CD4-positive, alpha-beta T cell treated with Interleukin-1 beta for 1 hour (primary cell): ENCODE data around the gene ERFE.
"Not testable (repeated sequence)": the region's sequence is repeated elsewhere in the genome, so short reads cannot be mapped to it uniquely, and the experiment has no call there.

ENCODE experiments used
- DNase-seq, 2 donors: peaks; one replicate each; pipeline ENCODE4 v3.0.0-alpha.2; 2020 to 2022

Gene ERFE

DNA sequence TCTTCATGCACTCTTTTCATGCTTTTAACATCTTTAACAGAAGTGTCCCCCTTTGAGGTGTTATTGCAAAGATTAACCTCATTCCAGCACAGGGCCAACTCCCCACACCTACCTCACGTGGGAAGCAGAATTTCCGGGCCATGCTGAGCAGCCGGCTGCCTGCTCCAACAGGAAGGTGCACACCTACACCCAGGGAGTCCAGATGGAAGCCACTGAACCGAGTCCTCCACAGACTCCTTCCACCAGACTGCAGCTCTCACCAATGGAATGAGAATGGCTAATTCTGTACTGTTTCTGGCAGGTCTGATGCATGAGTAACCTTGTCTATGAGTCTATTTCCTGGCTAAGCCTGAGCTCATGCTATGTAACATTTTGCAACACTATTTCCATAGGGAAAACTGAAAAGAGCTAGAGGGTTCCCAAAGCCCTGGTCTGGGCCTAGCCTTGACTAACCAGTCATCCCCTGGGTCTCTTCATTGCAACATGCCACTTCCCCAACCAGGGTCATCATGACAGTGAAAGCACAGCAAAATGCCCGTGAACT lies 11.0 kb downstream of the ERFE start:
- DNase-seq: no peak

DNA sequence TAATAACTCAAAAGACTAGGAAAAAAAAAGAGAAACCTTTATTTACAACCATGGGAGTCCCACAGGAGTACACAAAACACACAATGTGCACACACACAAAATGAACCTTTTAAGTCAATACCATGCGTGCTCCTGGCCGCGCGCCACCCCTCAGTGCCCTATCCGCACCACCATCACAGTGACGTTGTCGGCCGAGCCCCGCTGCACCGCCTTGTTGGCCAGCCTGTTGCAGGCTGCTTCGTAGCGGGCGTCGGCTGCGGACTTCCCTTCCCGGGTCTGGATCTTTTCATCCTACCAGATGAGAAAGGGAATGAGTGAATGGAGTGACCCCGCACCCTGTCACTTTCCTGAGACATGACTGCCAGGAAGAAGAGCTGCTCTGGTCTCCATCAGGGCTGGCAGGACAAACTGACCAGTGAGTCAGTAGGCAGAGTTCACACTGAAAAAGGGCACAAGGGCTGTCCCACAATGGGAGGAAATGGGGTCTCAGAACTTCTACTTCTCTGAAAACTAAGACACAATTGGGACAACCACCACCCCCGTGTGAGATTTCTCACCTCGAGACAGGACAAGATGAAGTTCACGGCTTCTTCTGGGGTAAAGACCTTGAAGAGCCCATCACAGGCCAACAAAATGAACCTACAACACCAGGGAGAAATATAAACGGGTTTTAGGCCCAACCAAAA lies 11.8 kb downstream of the ERFE start:
- DNase-seq: no peak

DNA sequence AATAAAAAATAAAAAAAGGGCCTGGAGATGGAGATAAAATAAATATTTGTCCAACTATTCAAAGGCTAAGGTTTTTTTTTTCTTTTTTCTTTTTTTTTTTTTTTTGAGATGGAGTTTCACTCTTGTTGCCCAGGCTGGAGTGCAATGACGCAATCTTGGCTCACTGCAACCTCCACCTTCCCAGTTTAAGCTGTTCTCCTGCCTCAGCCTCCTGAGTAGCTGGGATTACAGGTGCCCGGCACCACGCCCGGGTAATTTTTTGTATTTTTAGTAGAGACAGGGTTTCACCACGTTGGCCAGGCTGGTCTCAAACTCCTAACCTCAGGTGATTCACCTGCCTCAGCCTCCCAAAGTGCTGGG lies 12.3 kb downstream of the ERFE start:
- not testable (repeated sequence) for DNase-seq

DNA sequence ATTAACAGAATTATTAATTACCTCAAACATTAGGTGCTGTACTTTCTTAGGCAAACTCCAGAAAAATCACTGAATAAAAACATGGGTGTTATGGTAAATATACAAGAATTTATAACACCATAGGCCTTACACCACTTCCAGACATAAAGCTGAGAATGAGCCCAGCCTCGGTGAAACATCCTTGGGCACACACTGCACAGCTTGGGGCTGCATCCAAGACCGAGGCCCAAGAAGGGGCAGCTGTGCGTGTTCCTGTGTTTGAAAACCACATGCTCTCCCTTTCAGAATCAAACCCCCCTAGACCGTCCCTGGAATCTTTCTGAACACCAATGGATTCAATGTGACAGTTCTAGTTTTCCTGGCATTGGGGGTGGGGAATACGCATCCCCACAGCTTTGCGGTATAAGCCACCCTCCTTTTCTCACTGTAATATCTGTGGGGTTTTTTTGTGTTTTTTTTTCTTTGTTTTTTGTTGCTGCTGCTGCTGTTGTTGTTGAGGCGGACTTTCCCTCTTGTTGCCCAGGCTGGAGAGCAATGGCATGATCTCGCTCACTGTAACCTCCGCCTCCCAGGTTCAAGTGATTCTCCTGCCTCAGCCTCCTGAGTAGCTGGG lies 12.9 kb downstream of the ERFE start:
- no peak for DNase-seq

DNA sequence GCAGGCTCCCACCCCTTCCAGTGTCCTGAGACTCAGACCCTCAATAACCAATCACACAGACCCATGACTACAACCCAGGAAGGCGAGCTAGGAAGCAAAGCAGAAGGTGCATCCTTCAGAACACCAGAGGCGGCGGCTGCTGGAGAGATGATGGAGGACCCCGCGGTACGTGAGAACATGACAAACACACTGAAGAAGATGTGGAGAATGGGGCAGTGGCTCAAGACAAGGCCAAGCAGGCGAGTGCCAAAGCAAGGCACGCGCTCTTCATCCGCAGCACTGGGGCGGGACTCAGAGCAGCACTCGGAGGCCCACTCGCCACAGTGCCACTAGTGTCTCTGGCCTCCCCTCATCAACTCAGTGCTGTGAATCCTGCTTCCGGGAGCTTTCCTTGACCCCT lies 13.7 kb downstream of the ERFE start:
- no peak for DNase-seq

DNA sequence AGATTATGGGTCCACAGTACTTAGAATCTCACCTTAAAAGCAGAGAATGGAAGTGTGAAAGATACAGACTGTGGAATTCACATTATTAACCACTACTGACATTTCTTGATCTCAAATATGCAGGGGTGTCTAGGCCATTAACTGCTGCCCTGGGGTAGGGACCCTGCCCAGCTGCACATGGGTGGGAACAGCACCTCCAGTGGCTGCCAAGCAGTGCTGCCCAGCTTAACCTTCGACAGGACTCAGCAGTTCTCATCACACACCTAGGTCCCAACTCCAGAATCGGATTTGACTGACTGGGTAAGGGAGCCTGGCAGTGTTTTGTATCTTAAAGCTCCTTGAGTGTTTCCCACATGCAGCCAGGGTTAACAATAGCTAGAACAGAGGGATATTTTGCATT lies 14.9 kb downstream of the ERFE start:
- DNase-seq: no peak

DNA sequence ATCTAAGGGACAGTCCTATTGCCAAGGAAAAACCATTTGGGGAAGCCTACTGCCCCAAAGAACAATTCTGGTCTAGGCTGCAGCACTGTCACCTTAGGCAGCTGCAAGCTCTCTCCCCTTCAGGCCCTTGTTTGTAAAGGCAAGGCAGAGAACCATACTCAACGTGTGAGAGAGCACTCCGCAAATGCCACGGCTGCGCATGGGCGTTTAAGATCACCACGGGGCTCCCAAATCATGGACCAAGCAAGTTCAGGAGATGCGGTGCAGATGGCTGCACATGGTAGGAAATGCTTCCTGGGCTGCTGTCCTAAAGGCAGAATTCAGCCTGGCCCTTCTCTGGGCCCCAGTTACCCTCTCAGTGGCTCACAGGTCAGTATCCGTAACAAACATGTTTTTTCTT lies 15.5 kb downstream of the ERFE start:
- no peak for DNase-seq

DNA sequence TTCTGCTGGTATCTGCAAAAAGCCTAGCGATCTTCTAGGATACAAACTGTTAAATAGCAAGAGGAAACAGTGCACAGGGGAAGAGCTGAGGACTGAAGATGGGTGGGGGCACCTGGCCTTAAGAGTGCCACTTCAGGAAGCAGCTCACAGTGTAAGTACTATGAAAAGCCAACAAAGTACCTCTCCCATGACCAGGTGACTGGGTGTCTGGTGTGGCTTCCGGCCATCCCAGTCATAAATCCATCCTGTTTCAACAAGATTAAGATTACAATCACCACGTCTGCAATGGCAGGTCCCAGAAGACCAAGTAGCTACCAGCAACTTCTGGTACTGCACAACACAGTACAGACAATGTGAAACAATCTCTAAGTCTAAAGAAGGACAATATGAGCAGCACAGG lies 15.9 kb downstream of the ERFE start:
- no peak for DNase-seq

DNA sequence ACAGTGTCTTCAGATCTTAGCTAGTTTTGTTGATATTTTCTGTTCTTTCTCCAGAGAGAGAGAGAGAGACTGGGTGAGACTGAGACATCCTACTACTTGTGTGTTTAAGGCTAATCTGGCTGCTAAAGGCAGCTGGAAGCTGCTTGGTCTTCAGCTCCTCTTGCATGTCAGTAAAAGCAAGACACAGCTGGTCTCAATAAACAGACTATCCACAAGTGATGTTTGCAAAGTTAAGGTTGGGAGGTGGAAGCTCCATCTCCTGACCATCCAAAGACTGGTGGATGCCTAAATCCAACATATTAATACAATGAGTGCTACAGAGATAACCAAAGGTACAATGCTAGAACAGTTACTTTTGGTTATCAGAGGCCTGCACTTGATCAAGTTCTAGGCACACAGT lies 17.8 kb downstream of the ERFE start:
- DNase-seq: no peak

DNA sequence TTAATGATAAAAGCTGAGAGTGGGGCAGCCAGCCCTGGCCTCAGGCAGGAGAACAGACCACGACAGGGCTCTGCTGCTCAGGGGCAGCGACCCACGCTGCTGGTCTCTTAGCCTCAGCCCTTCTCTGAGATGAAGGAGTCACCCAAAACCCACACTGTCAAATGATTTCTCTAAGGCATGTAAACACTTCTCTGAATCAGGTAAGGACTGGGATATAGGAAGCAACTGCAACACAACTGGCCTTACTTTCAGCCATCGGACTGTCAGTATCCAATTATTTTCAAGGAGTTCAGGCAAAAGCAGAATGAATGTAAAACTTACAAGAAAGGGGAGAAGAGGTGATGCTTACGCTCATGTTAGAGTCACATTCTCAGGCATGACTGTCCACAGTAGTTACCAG lies 21.8 kb downstream of the ERFE start:
- no peak for DNase-seq

DNA sequence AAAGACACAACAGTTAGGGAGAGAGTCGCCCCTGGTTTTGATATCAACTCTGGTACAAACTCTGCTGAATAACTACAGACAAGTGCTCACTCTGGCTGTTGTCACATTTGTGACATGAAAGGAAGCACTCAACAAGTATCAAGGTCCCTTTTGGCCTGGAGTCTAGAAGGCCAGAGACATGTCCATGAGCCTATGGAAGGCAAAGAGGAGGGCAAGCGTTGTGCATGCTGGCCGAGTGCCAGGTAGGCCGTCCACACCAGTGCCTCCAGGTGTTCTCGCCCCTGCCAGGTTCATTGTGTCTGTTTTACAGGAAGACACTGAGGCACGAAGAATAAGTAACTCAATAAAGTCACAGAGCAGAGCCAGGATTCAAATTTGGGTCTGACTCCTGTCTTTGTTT lies 23.6 kb downstream of the ERFE start:
- no peak for DNase-seq

DNA sequence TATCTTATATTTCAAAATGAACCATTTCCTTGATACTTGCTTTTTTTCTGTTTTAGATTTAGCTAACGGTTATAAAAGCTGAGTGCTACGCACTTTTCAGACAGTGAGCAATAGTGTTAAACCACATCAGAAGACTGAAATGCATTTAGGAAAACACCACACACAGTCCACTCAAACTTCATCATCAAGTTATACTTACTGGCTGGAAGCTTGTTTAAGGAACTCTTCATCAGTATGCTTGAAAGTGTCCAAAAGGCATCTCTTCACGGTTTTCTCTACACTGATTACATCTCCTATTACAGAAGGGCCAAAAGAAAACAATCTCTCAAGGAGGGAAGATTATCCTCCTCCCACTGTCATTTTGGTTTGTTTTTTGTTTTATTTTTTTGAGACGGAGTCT lies 25.1 kb downstream of the ERFE start:
- DNase-seq: no peak

DNA sequence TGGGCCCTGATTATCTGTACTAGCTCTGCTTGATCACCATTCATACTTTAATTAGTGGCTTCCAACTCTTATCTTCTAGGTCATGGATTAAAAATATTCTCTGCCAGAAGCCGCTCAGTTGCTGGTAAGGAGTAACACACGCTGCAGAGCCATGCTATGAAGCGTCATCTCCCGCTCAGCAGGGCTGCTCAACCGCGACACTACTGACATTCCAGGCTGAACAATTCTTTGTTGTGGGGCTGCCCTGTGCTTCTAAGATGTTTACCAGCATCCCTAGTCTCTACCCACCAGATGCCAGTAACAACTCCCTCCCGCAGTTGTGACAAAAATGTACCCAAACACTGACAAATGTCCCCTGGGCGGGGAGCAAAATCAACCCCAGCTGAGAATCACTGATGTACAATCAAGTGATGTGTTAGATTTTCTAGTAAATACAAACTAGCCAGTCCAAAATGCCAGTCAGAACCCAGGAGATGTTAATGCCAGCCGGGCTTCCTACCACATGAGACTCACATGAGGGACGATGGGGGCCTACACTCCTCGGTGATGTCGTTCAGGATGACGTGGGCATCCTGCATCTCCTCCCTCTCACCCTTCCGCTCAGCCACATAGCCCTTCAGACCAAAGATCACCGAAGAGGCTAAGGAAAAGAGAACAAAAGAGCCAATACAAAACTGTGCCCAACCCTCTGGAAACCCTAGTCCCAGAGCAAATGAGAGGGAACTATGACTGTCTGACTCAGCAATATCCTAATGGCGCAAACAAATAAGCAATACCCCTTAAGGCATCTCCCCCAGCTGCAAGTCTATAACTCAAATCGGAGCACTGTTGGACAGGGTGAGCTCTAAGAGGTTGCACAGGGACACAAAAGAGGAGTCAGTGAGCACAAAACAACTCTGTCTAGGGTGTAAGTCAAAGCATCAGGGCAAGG lies 29.1 kb downstream of the ERFE start:
- no peak for DNase-seq

DNA sequence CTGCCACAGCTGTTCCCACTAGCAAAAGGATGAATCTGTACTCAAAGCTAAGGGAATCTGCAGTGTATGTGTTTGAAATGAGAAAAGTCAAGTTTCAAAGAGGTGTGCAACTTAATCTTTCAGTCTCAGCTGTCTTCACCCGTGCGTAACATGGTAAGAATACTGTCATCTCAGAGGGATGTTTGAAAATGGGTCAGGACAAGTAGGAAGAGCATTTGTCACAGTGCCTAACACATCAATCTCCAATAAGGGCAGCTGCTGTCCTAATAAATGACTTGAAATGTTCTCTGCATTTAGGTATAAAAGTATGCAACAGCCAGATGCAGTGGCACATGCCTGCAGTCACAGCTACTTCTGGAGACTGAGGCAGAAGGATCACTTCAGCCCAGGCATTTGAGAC lies 31.7 kb downstream of the ERFE start:
- DNase-seq: no peak

DNA sequence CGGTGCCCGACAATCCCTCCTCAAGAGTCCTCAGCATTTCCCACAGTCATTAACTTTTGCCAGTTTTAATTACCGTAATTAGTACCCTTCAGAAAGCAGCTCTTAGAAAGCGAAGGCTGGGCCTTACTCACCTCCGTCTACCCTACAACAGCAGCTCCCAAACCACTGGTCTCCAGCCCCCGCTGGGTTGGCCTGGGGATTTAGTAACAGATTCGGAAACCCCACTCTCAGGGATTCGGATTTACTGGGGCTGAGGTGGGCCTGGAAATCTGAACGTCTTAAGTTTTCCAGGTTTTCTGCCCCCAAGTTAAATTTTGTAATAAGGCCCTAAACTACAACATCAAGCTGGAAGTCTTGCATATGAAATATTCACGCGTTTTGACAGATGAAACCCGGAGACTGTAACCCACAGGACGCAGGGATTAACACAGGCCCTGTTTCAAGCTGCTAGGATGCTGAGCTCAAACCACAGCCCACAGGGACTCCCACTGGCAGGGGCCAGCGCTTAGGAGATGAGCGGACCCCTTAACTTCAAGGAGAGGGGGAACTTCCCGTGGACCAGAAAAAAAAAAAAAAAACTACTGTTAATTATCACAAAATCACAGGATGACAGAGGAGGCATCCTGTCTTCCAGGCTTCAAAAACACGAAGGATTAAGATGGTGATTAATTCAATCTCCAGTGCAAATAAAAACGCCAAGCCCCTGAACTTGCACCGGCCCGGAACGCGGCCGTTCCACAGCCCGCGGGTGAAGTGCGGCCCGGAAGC lies 43.7 kb downstream of the ERFE start:
- peak in 1 of 2 donors; percentile 15 for DNase-seq

DNA sequence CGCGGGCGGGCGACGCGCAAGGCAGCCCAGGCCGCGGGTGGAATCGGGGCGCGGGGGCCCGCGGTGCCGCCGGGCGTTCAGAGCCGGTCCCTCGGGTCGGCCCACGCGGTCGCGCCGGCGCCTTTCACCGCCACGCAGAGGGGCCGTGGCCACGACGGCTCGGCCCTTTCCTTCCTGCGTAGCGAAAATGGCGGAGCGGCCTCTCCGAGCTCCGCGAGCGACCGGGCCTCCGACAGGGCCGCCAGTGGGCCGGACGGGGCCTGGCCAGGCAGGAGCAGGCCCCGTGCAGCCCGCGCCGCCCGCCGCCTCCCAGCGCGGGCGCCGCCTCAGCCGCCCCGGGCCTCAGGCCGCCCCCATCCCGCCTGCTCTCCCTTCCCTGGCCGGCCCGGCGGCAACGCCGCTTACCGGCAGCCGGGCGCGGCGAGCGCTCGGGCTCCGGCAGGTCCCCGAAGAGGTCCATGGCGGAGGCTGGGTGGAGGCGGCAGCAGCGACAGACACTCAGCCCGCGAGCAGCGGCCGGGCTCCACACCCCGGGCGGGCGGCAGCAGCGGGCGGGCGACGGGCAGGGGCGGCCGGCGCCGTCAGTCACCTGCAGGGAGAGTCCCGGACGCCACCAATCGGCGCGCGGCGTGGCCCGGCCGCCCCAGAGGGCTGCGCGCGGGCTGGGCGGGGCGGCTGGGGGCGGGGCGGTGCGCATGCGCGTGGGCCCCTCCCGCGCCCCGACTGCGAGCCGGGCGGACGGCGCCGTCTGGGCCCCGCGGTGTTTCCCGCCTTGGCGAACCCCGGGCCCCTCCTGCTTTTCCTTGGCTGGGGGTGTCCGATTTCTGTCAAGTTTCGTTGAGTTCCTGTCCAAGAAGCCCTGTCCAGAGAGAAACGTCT lies 44.6 kb downstream of the ERFE start, which contains the start of gene ILKAP:
Gene ILKAP, minus strand, starts transcription at position 602 of the 879 bp plus-strand sequence. Its CDS starts 142 bp downstream, at position 460.
- DNase-seq: peak; percentile 91

DNA sequence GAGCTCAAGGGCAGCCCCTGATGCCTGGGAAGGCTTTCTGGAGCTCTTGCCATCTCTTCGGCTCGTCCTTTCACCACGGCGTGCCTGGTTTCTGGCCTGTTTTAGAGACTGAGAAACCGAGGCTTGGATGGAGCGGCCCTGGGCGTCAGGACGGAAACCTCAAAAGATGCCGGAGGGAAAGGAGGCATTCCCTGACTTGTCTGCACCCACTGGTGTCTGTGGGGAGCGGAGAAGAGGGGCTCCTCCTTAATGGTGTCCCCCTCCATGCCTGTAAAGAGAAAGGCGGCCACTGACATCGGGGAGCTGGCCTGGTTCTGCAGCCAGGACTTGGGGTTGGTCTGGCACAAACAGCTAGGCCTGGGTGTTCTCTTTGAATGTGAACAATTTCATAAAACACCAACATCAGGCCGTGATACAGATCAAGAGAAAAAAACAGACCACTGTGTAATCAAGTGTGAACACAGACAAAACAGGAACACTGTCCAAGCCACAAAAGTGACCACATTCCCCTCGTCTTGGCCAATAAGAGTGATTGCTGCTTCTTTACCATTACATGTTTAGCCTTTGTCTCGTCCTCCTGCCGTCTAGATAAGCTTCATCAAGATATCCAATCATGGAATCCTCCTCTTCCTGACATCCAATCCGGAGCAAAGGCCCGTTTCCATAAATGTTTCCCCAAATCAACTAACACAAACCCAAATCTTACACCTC lies 45.4 kb downstream of the ERFE start:
- DNase-seq: peak in 1 of 2 donors; percentile 4

DNA sequence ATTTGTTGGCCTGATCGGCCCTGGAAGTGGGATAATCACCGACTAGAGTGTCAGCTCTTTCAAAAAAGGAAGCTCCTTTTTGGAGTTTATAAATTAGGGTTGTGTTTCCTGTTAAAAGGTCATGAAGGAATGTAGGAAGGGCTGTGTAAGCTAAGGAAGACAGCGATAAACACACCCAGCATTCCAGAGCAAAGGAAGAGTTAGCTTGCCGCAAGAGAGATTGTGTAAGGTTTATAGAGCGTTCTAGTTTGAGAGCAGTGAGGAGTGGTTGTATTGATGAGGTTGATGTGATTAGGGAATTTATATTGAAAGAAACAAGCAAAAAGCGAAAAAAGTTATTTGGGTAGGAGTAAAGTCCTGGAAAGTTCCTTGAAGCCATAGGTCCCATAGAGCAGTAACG lies 48.2 kb downstream of the ERFE start:
- no peak for DNase-seq

DNA sequence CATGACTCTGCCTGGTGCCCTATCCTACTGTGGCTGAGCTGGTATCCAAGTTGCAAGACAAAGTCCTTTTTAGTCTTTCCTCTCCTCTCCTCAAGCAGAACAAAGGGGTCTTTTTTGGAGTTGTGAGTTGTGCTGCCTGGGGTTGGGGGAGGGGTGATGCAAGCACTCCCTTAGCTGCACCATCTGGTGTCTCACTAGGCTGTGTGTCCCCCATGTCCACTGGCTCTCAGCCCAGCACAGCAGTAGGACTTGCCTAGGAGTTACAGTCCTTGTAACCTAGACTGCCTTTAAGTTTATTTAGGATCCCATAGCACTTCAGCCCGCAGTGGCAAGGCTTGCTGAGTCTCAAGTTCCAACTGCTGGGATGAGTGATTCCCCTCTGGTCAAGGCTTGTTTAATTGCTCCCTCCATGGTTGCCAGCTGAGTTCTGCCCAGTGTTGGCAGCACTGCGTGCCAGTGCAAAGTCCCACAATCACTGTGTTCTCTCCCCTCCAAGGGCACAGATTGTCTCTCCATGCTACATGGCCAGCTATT lies 57.9 kb downstream of the ERFE start:
- DNase-seq: no peak
